H1 (cell line): ENCODE measurements around the gene NFASC.

ENCODE experiments used
- CTCF ChIP-seq, 3 experiments: IDR thresholded peaks; 1 replicate in 2 of 3; 2 replicates in 1 of 3; pipeline versions ENCODE4 v1.5.1 to v1.6.1; 2011; ENCODE audit warnings: low read length in 3 of 3, mild to moderate bottlenecking in 3 of 3, inconsistent platforms in 2 of 3, low read depth in 1 of 3, moderate library complexity in 1 of 3; ENCODE audit not compliant: insufficient read depth in 1 of 3; ENCODE audit errors: control extremely low read depth in 1 of 3
- GABPA ChIP-seq: IDR thresholded peaks from 2 replicates; pipeline ENCODE4 v1.6.1; 2011; ENCODE audit warnings: mild to moderate bottlenecking, low read length, moderate library complexity, borderline replicate concordance; ENCODE audit not compliant: insufficient read depth
- GTF2F1 ChIP-seq: IDR thresholded peaks from 2 replicates; pipeline ENCODE4 v1.6.1; 2012; ENCODE audit warnings: low read depth, low read length, improper control_type of control experiment, borderline replicate concordance
- JUND ChIP-seq: IDR thresholded peaks from 2 replicates; pipeline ENCODE4 v1.6.1; 2011; ENCODE audit warnings: mild to moderate bottlenecking, improper control_type of control experiment, low read length

GRCh38 chr1:205041998-205042910 is 171.6 kb downstream of the NFASC start:
- TF ChIP-seq CTCF (IDR thresholded peaks at IDR 0.05; ENCODE audit: control extremely low read depth in 1 of 3, insufficient read depth in 1 of 3, low read depth in 1 of 3, low read length in 3 of 3): no peak
- TF ChIP-seq JUND: no peak
- no peak for TF ChIP-seq GABPA
- TF ChIP-seq GTF2F1: no peak
